GM19351 (cell line): ENCODE results near the gene KCND3.
A peak's percentile ranks its signal among the peaks of the same experiment; 100 is the strongest.

Experiments used
- ATAC-seq: cut with Tn5 transposase; IDR thresholded peaks from one replicate; pipeline ENCODE4 v1.9.1; 2021; ENCODE audit warnings: mild to moderate bottlenecking, moderate library complexity; ENCODE audit not compliant: unreplicated experiment

Gene KCND3

DNA sequence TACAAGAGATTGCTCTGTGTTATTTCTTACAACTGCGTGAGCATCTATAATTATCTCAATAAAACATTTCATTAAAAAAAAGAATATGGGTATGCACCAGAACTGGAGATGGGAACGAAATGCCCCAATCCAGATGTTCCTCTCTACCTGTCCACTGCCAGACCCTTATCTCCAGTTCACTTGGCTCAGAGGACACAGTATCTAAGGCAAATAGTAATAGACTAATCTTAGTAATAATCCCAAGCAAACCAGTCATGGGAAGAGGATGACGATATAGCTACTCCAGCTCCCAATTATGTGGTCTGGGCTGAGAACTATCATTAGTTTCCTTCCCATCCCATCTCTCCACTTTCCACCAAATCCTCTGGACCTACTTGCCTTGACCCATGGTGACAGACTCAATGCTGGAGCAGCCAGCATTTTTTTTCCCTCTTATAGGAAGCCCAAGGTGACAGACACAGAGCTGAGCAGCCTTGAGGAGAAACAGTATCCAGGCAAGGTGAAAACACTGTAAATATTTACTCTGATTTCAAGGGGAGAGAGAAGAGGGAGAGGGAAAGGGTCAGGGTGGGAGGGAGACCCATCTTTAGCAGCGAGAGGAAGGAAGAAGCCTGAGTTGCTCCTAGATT lies 205.1 kb downstream of the KCND3 start:
- no peak for ATAC-seq

- ATAC-seq: no peak
Measured at GRCh38 chr1:111779546-111779945, 209.9 kb downstream of the KCND3 start.

- no peak for ATAC-seq
Measured at GRCh38 chr1:111778541-111779051, 210.9 kb downstream of the KCND3 start.

- ATAC-seq: no peak
Measured at GRCh38 chr1:111778066-111778465, 211.4 kb downstream of the KCND3 start.

DNA sequence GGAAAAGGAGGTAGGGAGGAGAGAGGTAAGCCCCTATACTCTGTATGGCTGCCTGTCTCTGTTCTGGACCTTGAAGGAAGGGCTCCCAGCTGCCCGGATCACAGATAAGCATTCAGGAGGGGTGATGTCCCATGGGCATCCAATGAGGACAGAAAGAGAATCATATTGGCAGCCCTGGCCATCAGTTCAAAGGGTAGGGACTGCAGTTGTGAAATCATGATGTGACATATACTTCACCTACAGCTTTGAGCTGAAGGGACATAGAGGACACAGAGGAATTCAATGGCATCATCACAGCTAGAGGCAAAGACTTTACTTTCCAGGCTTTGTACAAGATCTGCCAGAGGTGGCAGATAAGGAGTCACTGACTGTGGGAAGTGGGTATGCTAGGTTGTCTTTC lies 212.2 kb downstream of the KCND3 start:
- no peak for ATAC-seq

DNA sequence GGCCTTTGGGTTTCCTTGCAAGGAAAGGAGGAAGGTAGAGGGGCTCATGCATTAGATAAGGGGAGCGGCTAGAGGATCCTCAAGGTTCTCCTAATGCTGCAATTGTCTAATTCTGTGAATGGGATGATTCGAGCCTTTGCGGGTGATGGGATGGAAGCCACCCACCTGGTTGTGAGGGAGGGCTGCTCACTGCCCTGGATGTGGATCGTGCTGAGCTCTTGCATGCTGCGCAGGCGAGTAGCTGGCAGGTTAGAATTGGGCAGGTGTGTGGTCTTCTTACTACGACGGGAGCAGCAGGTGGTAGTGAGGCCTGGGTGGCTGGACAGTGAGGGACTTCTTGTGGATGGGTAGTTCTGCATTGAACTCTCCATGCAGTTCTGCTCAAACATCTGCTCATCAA lies 212.6 kb downstream of the KCND3 start:
- no peak for ATAC-seq

GRCh38 chr1:111776391-111776790 lies 213.1 kb downstream of the KCND3 start:
- ATAC-seq: no peak

- ATAC-seq: no peak
Measured at GRCh38 chr1:111775966-111776365, 213.5 kb downstream of the KCND3 start.

DNA sequence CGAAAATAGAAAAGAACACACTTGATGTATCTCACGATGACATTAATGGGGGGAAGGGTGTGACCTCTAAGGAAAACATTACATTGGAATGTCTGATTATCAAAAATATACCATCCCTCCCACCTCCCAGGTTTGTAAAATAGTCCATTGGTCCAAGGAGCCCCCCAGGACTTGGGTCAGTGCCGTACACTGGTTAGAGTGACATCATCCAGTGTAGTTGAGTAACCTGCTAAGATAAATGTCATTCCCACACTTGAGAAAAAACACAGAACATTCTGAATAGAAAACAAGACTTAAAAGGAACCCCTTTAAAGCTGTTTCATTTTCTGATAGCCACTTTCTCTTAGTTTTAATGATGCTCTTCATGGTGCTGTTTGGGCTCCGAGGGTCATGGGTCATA lies 218.6 kb downstream of the KCND3 start:
- ATAC-seq: no peak

DNA sequence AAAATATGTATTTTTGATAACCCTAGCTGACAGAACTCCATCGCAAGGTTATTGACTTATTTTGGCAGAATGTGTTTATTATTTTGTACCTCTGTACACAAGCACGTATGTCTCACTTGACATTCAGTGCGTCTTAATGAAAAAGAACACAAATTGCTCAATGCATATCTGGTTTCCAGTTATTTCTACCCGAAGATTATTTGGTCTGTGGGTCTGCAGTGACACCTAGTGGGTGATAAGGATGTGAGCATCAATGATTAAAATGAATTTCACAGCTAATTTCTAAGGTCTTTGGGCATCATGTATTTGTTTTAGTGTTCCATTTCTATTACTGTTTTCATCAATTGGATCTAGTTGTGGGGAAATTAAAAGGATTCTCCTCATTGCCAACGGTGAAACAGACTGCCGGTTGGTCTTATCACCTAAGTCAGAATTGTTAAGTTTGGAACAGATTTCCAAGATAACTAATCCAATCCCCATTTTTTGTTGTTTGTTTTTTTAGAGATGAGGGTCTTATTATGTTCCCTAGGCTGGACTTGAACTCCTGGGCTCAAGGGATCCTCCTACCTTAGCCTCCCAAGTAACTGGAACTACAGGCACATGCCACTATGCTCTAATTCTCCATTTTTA lies 219.8 kb downstream of the KCND3 start:
- ATAC-seq: no peak

DNA sequence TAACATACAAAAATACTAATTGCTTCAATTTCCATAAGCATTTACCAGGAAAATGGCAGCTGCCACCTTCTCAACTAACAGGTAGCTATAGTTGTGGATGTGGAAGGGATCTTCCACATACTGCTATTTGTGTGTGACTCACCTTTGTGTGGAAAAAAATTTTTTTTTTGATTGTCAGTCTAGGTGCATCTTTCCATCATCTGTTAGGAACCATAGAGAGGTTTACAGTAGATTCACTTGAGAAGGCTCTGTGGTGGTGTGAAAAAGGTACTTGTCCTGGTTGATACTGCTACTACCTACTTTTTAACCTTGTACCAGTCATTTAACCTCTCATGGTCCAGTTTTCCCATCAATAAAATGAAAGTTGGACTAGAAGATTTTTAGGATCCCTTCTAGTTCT lies 220.8 kb downstream of the KCND3 start:
- no peak for ATAC-seq

GRCh38 chr1:111768023-111768422 lies 221.4 kb downstream of the KCND3 start:
- ATAC-seq: no peak

GRCh38 chr1:111762332-111762731 lies 227.1 kb downstream of the KCND3 start:
- ATAC-seq: no peak

- ATAC-seq: no peak
Measured at GRCh38 chr1:111761717-111762116, 227.8 kb downstream of the KCND3 start.

GRCh38 chr1:111758373-111758772 lies 231.1 kb downstream of the KCND3 start:
- no peak for ATAC-seq

DNA sequence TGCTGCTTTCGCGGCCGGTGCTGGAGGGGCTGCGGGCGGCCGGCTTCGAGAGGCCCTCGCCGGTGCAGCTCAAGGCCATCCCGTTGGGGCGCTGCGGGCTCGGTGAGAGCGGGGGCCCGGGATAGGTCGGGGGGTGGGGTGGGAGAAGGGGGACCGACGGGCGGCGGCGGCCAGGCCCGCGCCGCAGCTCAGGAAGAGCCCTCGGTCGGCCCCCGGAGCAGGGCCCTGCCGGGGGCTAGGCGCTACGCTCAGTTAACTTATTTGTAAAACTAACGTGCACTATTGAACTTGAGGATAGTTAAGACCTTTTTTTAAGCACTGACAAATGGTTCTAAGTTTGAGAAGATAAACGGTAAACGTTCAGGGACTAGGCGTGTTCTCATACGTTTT lies 233.3 kb downstream of the KCND3 start:
- peak; percentile 4 for ATAC-seq

GRCh38 chr1:111755331-111756123 lies 233.9 kb downstream of the KCND3 start, which contains the start of gene DDX20:
TSS of gene DDX20 (plus strand) at chr1:111755901. CDS start at chr1:111755925, 24 bp downstream.
- ATAC-seq: peak; percentile 87

DNA sequence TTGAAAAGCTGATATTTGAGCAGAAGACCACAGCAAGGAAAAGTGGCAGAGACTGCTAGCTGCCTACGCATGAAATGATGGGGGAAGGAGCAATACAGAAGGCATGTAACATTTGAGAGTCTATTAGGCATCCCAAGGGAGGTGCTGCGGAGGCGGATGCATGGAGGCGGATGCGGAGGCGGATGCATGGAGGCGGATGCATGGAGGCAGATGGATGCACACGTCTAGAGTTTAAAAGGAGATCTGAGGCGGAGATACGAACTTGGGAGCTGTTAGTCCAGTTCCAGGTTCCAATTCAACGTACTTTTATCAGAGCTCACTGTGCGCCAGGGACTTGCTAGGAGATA lies 234.5 kb downstream of the KCND3 start:
- ATAC-seq: peak; percentile 1

DNA sequence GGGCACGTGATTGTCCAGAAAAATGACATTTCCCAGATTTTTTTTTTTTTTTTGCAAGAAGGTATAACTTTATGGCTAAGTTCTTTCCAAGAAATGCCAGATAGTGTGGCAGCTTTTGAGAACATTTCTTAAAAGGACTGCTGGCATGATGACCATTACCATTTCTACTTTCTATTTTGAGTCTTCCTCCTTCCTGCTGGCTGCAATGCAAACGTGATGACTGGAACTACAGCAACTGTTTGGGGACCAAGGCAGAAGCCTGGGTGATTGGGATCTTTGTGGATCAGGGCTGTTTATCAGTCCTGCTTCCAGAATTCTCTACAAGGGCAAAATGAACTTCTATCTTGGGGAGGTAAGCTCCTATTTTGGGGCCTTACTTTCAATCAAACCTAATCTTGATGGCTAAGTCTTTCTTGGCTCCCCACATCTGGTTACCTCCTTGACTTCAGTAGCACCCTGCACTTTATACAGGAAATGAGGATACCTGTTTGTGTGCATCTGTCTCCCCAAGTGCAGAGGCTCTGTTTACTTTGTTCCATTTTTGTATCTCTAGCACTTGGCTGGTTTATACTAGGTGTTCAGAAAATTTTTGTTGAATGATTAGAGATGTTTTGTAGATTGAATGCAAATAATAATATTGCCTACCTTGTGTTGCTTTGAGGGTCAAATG lies 237.4 kb downstream of the KCND3 start:
- no peak for ATAC-seq

DNA sequence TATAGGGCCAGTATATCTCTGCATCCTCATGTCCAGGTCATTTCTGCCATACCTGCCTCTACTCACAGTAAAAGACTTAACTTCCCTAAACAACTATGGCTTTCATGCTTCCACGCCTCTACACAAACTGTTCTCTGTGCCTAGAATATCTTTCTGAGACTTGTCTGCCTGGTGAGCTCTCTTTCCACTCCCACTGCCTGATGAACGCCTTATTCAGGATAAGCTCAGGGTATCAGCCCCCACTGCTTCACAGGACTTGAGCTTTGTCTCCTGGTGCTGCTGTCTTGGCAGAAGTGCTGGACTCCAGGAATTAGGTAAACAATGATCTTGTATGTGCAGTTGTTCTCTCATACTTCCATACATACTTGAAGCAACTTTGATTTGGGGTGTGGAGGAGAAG lies 238.6 kb downstream of the KCND3 start:
- ATAC-seq: no peak

- no peak for ATAC-seq
Measured at GRCh38 chr1:111749628-111750027, 239.8 kb downstream of the KCND3 start.
